C4-2B (cell line): ENCODE data around the gene CAVIN1.
"Not testable (repeated sequence)": the region's sequence is repeated elsewhere in the genome, so short reads cannot be mapped to it uniquely, and the experiment has no call there.

ENCODE experiments used
- H3K27ac ChIP-seq: fragments of 450-650 bp; 2 replicates; pipeline ENCODE4 v1.5.1; 2017
- CTCF ChIP-seq: fragments of 450-650 bp; conservative IDR thresholded peaks from 2 replicates; pipeline ENCODE4 v1.5.1; 2017; ENCODE audit warnings: mild to moderate bottlenecking
- ZFX ChIP-seq: fragments of 450-650 bp; IDR thresholded peaks from 2 replicates; pipeline ENCODE4 v1.6.1; 2017

CAVIN1 gene

GRCh38 chr17:42405963-42406495 lies 17.0 kb downstream of the CAVIN1 start:
- H3K27ac ChIP-seq, result no peak overlapping the region
- TF ChIP-seq CTCF, result peak; percentile 97
- TF ChIP-seq ZFX, result no peak

- no peak for TF ChIP-seq CTCF
- TF ChIP-seq ZFX, result no peak
- no peak overlapping the region for H3K27ac ChIP-seq
Observed at GRCh38 chr17:42405076-42405475, 18.0 kb downstream of the CAVIN1 start.

DNA sequence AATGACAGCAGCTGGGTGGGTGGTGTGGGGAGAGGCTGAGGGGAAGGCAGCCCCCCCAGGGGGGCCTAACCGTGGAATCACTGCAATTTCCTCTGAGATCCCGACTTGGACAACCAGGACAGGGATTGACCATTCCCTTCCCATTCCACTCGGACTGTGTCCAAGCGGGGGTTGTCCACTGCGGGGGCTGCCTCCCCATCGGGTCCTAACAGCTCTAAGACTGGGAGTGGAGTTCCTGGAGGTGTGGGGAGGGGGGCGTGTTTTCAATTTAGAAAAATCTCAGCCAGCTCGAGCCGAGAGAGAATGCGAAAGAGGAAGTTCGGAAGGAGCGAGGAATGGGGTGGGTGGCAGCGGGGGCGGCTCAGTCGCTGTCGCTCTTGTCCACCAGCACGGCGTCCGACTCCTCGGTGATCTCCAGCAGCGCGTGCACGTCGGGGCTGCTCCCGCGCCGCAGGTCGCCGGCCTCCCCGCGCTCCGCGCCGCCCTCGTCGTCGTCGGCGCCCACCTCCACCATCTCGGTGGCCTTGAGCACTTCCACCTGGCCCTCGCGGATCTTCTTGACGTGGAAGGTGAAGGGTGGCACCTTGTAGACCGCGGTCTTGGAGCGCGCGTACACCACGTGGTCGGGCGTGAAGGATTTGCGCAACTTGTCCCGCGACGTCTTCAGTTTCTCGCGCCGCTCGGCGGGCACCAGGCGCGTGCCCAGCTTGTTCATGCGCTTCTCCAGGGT lies 18.6 kb downstream of the CAVIN1 start:
- no peak overlapping the region for H3K27ac ChIP-seq
- TF ChIP-seq CTCF (no peak), ZFX (no peak)

- TF ChIP-seq CTCF (no peak; the same call in 1 of the 2 replicates), ZFX (no peak)
- H3K27ac ChIP-seq, result no peak overlapping the region
Observed at GRCh38 chr17:42403150-42403549, 19.9 kb downstream of the CAVIN1 start.

DNA sequence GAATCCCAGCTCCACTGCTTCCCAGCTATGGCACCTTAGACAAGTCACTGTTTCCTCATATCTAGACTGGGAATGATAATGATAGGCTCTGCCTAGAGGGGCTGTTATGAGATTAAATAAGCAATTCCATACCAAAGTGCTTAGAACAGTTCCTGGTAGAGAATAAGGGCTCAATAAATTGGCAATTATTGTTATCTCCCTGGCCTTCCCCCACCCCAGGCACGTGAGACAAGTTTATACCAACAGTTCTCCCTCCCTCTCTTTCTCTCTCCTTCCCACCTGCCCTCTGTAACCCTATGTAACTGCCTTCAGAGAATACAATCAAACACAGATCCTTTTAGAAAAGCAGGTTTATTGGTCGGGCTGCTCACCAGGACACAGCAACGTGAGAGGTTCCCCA lies 20.9 kb downstream of the CAVIN1 start:
- H3K27ac ChIP-seq, result no peak overlapping the region
- TF ChIP-seq CTCF (no peak), ZFX (no peak)

DNA sequence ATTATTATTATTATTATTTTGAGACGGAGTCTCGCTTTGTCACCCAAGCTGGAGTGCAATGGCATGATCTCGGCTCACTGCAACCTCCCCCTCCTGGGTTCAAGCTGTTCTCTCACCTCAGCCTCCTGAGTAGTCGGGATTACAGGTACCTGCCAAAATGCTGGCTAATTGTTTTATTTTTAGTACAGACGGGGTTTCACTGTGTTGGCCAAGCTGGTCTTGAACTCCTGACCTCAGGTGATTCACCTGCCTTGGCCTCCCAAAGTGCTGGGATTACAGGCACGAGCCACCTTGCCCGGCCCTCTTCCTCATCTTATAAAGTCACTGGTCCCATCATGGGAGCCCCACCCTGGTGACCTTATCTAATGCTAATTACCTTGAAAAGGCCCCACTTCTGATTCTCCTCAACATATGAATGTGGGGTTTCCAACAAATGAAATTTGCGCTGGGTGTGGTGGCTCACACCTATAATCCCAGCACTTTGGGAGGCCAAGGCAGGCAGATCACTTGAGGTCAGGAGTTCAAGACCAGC lies 22.1 kb downstream of the CAVIN1 start:
- H3K27ac ChIP-seq, result not testable (repeated sequence)

DNA sequence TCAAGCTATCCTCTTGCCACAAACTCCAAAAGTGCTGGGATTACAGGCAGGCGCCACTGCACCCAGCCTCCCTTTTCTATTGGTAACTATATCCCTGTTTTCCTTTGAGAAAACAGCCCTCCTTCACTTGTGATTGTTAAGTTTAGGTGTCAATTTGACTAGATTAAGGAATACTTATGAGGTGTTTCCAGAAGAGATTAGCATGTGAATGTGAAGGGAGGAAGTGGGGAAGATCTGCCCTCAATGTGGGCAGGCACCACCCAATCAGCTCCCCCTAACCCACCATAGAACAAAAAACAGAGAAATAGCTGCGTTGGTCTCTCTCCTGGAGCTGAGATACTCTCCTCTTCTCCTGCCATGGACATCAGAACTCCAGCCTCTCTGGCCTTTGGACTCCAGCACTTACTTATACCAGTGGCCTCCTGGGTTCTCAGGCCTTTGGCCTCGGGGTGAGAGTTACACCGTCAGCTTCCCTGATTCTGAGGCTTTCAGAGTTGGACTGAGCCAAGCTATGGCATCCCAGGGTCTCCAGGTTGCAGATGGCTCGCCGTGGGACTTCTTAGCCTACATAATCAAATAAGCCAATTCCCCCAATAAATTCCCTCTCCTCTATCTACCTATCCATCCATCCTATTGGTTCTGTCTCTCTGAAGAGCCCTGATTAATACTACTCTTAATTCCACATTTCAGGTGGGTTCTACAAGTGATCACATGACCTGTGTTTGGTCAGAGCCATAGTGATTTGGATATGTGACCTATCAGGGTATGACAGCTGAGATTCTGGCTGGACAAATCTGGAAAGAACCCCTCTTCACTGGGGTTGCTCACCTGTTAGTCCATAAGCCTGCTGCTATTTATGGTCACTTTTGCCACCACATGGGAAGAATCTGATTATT lies 22.9 kb downstream of the CAVIN1 start:
- no peak overlapping the region for H3K27ac ChIP-seq
- TF ChIP-seq CTCF, result no peak
- no peak for TF ChIP-seq ZFX
